GM12892 (cell line): ENCODE measurements around the gene HGFAC.

Experiments used
- POLR2AphosphoS5 ChIP-seq: IDR thresholded peaks from 2 replicates; pipeline ENCODE4 v1.6.1; 2011; ENCODE audit warnings: low read depth, low read length, control low read depth
- TAF1 ChIP-seq: IDR thresholded peaks from 2 replicates; pipeline ENCODE4 v1.6.1; 2011; ENCODE audit warnings: low read depth, mild to moderate bottlenecking, control low read depth, low read length, borderline replicate concordance

GRCh38 chr4:3410401-3411135 is 31.2 kb upstream of the HGFAC start:
- no peak for TF ChIP-seq TAF1
- no peak for TF ChIP-seq POLR2AphosphoS5
